Measurements from ENCODE around the gene AGPAT4. TPM values are rescaled to one million over a fixed set of nuclear protein-coding genes. Genes with fewer than 3 reads are reported as not detected.

Gene AGPAT4
- polyA plus RNA-seq, 1 donor (not counting 4 experiments of a cell fraction or from before 2014, with no cell fraction given) = 8.4 TPM

- H3K27ac ChIP-seq (ENCODE audit: control insufficient read depth, insufficient read depth, low read length) = no peak overlapping the region
- H3K9me3 ChIP-seq (ENCODE audit: control insufficient read depth, low read depth, low read length) = no peaks in the 10 kb centered on the region
- no peak overlapping the region for H3K9ac ChIP-seq (ENCODE audit: control insufficient read depth, extremely low read depth, insufficient read depth, low read length)
- DNase-seq (ENCODE audit: low read depth, low spot score) (no peak), FAIRE-seq (no peak)
- no peaks in the 10 kb centered on the region for H3K4me1 ChIP-seq (ENCODE audit: control insufficient read depth, extremely low read depth, insufficient read depth, low read length)
- no peak overlapping the region for H3K4me3 ChIP-seq (ENCODE audit: control insufficient read depth in 2 of 3, extremely low read depth in 1 of 3, insufficient read depth in 2 of 3, low read depth in 1 of 3, low read length in 3 of 3)
- no peaks in the 10 kb centered on the region for H3K79me2 ChIP-seq (ENCODE audit: control insufficient read depth, insufficient read depth, low read length)
- H3K27me3 ChIP-seq (ENCODE audit: control insufficient read depth, extremely low read depth, insufficient read depth, low read length) = no peaks in the 10 kb centered on the region
- no peaks in the 10 kb centered on the region for H4K20me1 ChIP-seq (ENCODE audit: control insufficient read depth, extremely low read depth, insufficient read depth, low read length)
- H2AFZ ChIP-seq (ENCODE audit: control insufficient read depth, low read length) = no peak overlapping the region
- no peak overlapping the region for H3K4me2 ChIP-seq (ENCODE audit: control insufficient read depth, extremely low read depth, insufficient read depth, low read depth, low read length)
- no peaks in the 10 kb centered on the region for H3K9me1 ChIP-seq (ENCODE audit: control insufficient read depth, extremely low read depth, insufficient read depth, low read length)
- TF ChIP-seq EZH2 (IDR thresholded peaks at IDR 0.05; ENCODE audit: low read length) = no peak
- TF ChIP-seq, protein P1, sequence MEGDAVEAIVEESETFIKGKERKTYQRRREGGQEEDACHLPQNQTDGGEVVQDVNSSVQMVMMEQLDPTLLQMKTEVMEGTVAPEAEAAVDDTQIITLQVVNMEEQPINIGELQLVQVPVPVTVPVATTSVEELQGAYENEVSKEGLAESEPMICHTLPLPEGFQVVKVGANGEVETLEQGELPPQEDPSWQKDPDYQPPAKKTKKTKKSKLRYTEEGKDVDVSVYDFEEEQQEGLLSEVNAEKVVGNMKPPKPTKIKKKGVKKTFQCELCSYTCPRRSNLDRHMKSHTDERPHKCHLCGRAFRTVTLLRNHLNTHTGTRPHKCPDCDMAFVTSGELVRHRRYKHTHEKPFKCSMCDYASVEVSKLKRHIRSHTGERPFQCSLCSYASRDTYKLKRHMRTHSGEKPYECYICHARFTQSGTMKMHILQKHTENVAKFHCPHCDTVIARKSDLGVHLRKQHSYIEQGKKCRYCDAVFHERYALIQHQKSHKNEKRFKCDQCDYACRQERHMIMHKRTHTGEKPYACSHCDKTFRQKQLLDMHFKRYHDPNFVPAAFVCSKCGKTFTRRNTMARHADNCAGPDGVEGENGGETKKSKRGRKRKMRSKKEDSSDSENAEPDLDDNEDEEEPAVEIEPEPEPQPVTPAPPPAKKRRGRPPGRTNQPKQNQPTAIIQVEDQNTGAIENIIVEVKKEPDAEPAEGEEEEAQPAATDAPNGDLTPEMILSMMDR (optimal IDR thresholded peaks at IDR 0.05 in 1 of 3, IDR thresholded peaks at IDR 0.05 in 1 of 3, conservative IDR thresholded peaks at IDR 0.05 in 1 of 3; ENCODE audit: extremely low read depth in 1 of 3, insufficient read depth in 2 of 3, low read length in 3 of 3) = no peak
- dilution Hi-C loops (cut with MboI; ENCODE audit: extremely low pct_ligation_motif_present, low sequenced_read_pairs) = no loop called here
- no peaks in the 10 kb centered on the region for H3K36me3 ChIP-seq (ENCODE audit: control insufficient read depth in 2 of 2, extremely low read depth in 1 of 2, insufficient read depth in 2 of 2, low read length in 2 of 2)
These were observed 75.7 kb downstream of the AGPAT4 start for GRCh38 chr6:161198176-161198575.

DNA sequence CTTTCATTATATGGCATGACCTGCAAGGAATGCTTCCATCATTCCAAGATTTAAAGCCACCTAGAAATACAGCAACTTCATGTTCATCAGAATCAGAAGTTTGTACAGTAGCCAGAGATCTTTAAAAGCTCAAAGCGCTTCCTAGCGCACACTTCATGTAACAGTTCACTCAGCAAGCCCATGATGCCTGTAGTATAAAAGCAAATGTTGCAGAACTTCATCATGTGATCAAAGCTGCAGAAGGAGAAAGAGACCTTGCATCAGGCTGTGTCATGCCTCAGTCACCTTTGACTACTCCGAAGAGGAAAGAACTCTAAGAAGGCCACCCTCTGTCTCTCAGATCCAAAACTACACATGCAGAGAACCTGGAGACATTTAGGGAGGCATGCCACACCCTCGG lies 78.5 kb downstream of the AGPAT4 start:
- Histone ChIP-seq H3K36me3 (ENCODE audit: control insufficient read depth in 2 of 2, extremely low read depth in 1 of 2, insufficient read depth in 2 of 2, low read length in 2 of 2) (peaks cover 0 to 3% of the 10 kb centered on the region in 2 experiments), H2AFZ (ENCODE audit: control insufficient read depth, low read length) (no peak overlapping the region), H3K9me3 (ENCODE audit: control insufficient read depth, low read depth, low read length) (no peaks in the 10 kb centered on the region), H3K9ac (ENCODE audit: control insufficient read depth, extremely low read depth, insufficient read depth, low read length) (no peak overlapping the region), H3K4me1 (ENCODE audit: control insufficient read depth, extremely low read depth, insufficient read depth, low read length) (no peaks in the 10 kb centered on the region), H3K79me2 (ENCODE audit: control insufficient read depth, insufficient read depth, low read length) (no peaks in the 10 kb centered on the region), H3K27ac (ENCODE audit: control insufficient read depth, insufficient read depth, low read length) (no peak overlapping the region), H3K4me2 (ENCODE audit: control insufficient read depth, extremely low read depth, insufficient read depth, low read depth, low read length) (no peak overlapping the region), H3K27me3 (ENCODE audit: control insufficient read depth, extremely low read depth, insufficient read depth, low read length) (no peaks in the 10 kb centered on the region), H3K9me1 (ENCODE audit: control insufficient read depth, extremely low read depth, insufficient read depth, low read length) (no peaks in the 10 kb centered on the region), H3K4me3 (ENCODE audit: control insufficient read depth in 2 of 3, extremely low read depth in 1 of 3, insufficient read depth in 2 of 3, low read depth in 1 of 3, low read length in 3 of 3) (no peak overlapping the region), H4K20me1 (ENCODE audit: control insufficient read depth, extremely low read depth, insufficient read depth, low read length) (no peaks in the 10 kb centered on the region)
- DNase-seq (ENCODE audit: low read depth, low spot score) = no peak
- TF ChIP-seq EZH2 (IDR thresholded peaks at IDR 0.05; ENCODE audit: low read length) = no peak
- TF ChIP-seq, protein P1 (optimal IDR thresholded peaks at IDR 0.05 in 1 of 3, IDR thresholded peaks at IDR 0.05 in 1 of 3, conservative IDR thresholded peaks at IDR 0.05 in 1 of 3; ENCODE audit: extremely low read depth in 1 of 3, insufficient read depth in 2 of 3, low read length in 3 of 3) = no peak
- no peak for FAIRE-seq
- dilution Hi-C loops (cut with MboI; ENCODE audit: extremely low pct_ligation_motif_present, low sequenced_read_pairs) = no loop called here
